Right lung (tissue), 5 donors: ENCODE measurements around the gene SNRNP48. TPM values are rescaled to one million over a fixed set of nuclear protein-coding genes. Genes with fewer than 3 reads are reported as not detected.

Experiments
- DNase-seq, 2 donors: peaks; one replicate each; pipeline ENCODE4 v3.0.0-alpha.2; 2013
- polyA plus RNA-seq, 5 donors: library from polyadenylated mRNA; unstranded; fragments of 120-200 nt; gene quantifications; one replicate each; pipeline versions ENCODE4 v1.2.1 to v1.2.3, GENCODE V29; 2013; ENCODE audit warnings: inconsistent platforms in 1 of 5, low replicate concordance in 1 of 5; ENCODE audit not compliant: insufficient read length in 5 of 5, insufficient read depth in 1 of 5

The SNRNP48 gene
- polyA plus RNA-seq, 5 donors, result 18.6 to 35.2 (median 27.1) TPM

DNA sequence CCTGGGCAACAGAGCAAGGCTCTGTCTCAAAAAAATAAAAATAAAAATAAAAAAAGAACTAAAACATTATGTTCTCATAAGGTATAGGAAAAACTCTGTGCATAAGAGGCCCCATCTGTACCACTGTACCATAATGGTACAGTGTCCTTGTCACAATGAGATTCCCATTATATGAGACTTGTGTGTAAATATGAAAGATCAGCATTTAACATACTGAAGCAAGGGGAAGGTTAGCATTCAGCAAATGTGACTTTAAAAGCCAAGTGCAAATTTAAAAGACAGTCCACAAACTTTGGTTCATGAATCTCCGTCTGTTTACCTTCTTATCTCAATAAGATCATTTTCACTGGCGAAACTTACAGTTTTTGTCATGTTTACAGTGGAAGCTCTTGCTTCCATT is 32.3 kb upstream of the SNRNP48 start:
- no peak for DNase-seq

DNA sequence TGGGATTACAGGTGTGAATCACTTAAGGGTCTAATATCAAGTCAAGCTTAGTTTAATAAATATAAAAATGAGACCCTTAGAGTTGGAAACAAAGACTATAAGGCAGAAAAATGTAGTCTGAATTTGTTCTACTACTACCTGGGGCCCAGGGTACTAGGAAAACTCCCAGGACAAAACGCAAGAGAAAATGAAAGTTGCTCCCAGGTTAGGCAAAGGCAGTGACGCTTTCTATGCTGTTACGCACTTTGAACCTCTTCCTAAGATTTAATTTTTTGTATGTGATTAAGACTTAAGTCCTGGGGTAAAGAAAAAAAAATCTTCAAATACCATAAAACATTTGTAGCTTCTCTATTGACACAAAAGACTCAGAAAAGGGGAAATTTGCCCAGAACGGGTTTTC is 31.2 kb upstream of the SNRNP48 start:
- DNase-seq, result no peak

DNA sequence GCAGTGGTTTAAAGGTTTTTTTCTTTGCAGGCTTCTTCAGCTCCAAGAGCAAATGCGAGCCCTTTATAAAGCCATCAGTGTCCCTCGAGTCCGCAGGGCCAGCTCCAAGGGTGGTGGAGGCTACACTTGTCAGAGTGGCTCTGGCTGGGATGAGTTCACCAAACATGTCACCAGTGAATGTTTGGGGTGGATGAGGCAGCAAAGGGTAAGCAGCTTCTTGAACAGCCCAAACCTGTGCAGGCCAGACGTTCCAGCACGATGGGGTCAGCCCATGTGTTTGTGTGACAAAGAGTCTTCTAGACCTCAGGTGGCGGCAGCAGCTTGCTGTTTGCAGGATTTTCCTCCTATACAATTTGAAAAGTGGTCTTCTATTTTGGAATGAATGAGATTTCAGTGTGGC is 30.8 kb upstream of the SNRNP48 start:
- no peak for DNase-seq

DNA sequence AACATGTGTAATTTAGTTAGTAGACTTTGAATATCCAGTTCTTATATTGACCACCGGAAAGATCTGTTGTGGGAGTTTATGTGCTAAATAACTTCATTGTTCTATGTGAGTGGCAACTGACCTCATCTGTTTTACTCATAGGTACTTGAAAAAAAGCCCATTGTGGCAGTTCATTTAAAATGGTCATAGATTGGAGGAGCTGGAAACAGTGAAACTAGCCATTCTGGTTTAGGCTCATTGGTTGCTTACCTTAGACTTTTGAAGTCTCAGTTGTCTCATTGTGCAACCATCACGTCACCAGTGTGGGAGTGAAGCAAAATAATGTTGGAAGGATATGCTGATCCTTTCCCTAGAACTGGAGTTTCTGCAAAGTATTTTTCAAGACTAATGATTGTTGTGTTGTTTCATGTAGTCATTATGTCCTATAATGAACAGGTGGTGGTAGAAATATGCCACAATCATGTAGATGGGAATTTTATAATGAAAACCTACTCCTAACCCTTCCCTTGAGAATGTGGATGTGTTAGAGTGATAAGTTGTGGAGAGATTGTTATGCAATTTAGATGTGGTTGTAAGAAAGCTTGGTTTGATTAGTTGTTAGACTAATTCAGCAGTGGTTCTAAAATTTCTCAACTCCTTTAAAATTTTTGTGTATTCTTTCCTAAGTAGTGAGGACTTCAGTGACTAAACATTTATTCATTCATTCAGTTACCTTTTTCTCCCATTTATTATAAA is 30.2 kb upstream of the SNRNP48 start:
- DNase-seq, result no peak

DNA sequence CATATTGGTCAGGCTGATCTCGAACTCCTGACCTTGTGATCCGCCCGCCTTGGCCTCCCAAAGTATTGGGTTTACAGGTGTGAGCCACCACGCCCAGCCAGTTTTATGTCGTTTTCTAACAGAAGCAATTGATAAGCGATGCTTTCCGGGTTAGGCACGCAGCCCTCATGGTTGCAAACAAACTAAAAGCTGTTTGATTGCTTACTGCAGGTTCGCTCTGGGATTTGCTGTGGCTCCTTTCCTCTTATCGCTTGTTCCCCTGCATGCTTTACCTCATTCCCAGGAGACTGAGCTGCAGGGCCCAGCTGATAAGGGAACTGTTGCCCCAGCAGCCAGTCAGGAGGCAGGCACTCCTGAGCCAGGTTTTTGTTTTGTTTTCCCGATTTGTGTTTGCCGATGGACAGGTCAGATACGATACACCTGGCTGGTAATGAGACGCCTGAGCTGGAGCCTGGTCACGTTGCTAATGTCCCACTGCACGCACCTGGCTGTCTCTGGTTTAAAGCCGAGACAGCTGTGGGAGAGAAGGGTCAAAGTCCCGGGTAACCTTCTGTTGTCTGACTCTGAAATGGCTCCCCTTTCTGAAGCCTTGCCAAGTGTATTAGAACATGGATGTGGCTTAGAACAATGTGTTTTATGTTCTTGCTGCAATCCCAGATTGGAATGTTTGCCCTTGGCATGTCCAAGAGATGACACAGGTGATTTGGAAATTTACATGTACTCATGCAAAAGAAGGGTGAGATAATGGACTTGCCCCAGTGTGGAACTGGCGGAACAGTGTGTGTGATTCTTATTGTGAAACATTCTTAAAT is 28.6 kb upstream of the SNRNP48 start:
- DNase-seq, result no peak

DNA sequence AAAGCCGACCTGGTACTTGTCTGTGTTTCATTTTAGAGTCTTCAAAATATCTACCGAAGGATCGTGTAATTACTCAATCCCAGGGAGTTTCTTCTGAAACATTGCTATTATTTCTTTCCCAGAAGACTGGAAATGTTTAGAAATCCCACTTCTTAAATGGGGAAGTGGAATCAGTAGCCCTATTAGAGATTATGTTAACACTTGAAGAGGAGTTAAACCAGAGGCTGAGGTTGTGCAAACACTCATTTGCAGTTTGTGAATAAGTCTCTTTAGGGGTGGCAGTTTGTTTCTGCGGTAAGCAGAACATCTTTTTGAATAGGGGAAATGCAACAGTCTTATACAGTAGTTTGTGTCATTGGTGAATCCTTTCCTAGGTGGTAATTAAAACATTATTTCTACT is 27.2 kb upstream of the SNRNP48 start:
- no peak for DNase-seq

DNA sequence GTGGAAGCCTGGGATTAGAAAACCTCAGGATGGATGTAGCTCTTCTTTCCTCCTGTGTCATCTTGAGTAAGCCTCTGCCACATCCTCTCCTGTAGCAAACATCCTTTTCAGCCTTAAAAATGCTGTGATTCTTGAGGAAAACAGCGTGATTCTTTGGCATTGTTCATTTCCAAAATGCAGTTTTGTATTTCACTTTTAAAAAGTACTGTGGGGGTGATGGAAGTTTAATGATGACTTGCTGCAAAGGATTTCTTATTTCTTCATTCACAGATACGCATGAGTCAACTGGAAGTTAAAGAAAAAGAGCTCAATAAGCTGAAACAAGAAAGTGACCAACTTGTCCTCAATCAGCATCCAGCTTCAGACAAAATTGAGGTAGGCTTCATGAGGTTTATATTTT is 23.9 kb upstream of the SNRNP48 start:
- no peak for DNase-seq

DNA sequence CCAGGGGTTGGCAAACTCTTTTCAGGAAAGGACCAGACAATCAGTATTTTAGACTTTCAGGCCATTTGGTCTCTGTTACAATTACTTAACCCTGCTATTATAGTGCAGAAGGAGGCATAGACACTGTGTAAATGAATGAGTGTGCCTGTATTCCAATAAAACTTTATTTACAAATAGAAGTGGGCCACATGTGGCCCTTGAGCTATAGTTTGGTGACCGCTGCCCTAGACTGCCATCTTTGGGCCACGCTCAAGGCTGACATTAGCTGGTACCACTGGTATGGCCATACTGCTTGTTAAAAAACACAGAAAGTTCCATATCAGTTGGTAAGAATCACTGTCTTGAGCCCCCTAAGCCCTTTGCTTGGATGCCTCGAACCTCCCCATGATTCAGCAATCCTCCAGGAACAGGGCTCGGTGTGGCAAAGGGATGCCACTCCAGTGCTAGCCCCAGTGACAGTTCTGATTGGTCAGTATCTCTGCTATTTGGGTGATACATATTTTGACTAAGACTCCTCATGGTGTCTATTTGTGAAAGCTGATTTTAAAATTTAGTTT is 23.3 kb upstream of the SNRNP48 start:
- DNase-seq, result no peak

DNA sequence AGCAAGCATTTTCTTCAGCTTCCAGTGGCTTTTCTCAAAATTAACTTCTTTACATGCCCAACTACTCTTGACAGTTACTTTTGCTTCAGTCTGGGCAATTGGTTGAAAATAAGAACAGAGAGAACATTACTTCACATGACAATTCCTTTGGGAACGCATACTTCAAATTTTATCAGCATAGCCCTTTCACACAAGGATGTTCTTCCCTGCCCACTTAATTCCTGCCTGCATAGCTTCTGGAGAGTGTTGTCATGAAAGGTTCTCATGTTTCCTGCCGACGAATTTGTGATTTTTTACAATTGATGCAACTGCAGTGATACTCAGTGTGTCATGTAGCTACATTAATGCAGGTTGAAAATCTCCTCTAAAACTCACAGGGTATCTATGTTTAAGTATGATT is 22.0 kb upstream of the SNRNP48 start:
- no peak for DNase-seq

DNA sequence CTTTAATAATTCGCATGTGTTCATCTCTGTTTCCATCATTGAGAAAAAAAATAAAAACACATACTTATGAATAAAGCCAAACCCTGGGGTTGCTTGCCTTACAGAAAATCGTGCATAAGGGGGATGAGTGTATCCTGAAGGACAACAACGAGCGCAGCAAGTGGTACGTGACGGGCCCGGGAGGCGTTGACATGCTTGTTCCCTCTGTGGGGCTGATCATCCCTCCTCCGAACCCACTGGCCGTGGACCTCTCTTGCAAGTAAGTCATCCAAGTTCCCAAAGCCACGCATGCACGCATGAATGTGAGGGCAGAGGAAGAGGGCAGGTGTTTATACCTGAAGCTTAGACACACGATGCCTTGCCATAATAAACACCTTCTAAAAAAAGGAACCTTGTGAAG is 20.9 kb upstream of the SNRNP48 start:
- no peak for DNase-seq

DNA sequence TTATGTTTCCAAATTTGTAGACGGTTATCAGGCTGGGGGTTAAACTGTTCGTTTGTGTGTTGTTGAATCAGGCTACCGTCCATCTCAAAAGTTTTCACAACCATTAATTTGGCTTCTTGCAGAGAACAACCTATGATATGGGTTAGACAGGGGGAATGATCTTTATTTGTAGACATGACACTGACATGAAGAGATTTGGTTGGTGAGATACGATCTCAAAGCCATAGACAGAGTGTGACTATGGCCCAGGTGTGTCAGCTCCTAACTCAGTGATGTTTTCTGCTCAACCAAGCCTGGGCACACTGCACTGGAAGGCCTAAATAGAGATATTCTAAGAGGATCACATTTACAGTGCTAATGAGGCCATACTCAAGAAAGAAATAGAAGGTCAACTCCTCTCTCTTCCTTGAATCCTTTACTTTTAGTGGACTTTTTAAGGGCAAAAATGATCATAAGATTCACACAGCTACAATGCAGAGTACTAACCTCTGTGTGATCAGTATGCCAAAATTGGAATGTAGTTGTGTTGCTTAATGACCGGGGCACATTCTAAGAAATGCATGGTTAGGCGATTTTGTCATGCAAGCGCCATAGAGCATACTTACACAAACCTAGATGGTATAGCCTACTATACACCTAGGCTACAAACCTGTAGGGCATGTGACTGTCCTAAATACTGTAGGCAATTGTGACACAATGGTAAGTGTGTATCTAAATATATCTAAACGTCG is 17.6 kb upstream of the SNRNP48 start:
- no peak for DNase-seq

DNA sequence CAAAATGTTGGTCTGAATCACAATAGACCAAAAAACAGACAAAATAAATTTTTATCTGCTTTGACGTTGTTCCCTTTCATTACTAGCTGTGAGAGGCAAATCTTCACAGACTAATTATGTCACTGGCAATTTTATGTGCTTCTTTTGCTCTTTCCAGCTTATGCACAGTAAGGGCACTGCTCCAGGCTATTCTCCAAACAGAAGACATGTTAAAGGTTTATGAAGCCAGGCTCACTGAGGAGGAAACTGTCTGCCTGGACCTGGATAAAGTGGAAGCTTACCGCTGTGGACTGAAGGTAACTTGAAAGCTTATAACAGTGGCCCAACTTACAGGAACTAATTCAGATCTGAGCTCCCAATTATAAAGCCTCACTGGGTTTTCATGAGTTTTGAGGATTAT is 15.5 kb upstream of the SNRNP48 start:
- DNase-seq, result no peak

DNA sequence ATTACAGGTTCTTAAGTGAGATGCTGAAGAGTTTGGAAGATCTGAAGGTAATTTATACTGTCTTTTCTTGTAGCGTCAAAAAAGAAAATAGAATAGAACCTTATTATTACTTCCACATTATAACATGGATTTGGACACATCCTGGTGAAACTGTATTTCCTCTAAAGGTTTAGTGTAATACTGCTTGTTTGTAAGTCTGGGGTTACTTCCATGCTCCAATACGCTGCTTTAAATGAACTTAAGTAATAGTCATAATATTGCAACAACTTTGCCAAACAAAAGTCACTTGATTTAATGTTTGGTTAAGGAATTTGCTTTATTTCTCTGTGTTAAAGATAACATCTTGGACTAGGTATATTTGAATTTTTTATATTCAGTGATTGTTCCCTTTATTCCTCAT is 11.5 kb upstream of the SNRNP48 start:
- DNase-seq, result no peak

DNA sequence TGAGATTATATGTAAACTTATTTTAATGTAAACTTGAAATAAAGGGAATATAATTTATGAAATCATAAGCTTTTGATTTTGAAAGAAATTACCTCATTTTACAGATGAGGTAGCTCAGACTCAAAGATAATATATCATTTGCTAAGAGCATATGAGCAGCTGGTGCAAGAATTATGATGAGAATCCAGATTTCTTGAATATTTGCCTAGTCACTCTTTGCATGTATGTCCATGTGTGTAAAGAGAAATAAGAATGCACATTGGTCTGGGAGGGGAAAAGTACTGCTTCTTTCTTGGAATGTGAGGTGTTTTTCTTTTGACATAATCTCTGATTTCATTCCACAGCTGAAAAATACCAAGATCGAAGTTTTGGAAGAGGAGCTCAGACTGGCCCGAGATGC is 11.1 kb upstream of the SNRNP48 start:
- DNase-seq, result no peak

DNA sequence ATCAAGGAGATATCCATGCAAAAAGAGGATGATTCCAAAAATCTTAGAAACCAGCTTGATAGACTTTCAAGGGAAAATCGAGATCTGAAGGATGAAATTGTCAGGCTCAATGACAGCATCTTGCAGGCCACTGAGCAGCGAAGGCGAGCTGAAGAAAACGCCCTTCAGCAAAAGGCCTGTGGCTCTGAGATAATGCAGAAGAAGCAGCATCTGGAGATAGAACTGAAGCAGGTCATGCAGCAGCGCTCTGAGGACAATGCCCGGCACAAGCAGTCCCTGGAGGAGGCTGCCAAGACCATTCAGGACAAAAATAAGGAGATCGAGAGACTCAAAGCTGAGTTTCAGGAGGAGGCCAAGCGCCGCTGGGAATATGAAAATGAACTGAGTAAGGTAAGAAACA is 10.1 kb upstream of the SNRNP48 start:
- DNase-seq, result no peak

DNA sequence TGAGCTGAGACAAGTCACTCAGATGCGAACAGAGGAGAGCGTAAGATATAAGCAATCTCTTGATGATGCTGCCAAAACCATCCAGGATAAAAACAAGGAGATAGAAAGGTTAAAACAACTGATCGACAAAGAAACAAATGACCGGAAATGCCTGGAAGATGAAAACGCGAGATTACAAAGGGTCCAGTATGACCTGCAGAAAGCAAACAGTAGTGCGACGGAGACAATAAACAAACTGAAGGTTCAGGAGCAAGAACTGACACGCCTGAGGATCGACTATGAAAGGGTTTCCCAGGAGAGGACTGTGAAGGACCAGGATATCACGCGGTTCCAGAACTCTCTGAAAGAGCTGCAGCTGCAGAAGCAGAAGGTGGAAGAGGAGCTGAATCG is 9.5 kb upstream of the SNRNP48 start:
- no peak for DNase-seq

DNA sequence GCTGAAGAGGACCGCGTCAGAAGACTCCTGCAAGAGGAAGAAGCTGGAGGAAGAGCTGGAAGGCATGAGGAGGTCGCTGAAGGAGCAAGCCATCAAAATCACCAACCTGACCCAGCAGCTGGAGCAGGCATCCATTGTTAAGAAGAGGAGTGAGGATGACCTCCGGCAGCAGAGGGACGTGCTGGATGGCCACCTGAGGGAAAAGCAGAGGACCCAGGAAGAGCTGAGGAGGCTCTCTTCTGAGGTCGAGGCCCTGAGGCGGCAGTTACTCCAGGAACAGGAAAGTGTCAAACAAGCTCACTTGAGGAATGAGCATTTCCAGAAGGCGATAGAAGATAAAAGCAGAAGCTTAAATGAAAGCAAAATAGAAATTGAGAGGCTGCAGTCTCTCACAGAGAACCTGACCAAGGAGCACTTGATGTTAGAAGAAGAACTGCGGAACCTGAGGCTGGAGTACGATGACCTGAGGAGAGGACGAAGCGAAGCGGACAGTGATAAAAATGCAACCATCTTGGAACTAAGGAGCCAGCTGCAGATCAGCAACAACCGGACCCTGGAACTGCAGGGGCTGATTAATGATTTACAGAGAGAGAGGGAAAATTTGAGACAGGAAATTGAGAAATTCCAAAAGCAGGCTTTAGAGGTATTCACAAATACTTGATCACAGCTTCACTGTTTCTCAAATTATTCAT is 8.9 kb upstream of the SNRNP48 start:
- DNase-seq, result no peak

DNA sequence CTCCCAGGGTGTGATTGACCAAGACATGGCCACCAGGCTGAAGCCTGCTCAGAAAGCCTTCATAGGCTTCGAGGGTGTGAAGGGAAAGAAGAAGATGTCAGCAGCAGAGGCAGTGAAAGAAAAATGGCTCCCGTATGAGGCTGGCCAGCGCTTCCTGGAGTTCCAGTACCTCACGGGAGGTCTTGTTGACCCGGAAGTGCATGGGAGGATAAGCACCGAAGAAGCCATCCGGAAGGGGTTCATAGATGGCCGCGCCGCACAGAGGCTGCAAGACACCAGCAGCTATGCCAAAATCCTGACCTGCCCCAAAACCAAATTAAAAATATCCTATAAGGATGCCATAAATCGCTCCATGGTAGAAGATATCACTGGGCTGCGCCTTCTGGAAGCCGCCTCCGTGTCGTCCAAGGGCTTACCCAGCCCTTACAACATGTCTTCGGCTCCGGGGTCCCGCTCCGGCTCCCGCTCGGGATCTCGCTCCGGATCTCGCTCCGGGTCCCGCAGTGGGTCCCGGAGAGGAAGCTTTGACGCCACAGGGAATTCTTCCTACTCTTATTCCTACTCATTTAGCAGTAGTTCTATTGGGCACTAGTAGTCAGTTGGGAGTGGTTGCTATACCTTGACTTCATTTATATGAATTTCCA is 4.6 kb upstream of the SNRNP48 start:
- DNase-seq, result no peak

DNA sequence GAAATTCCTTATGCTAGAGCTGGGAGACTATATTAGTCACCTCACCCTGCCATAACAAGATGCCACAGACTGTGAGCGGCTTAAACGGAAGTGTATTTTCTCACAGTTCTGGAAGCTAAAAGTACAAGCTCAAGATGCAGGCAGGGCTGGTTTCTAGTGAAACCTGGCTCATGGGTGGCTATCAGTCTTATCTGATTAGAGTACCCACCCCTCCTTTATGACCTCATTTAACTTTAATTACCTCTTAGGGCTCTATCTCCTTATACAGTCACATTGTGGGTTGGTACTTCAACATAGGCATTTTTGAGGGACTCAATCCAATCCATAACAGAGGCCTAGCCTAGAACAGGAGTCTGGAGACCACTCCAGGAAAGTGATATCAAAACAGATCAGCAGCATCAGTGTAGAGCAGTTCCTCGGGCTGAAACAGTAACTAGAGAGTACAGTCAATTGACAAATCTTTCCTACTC is 2.3 kb upstream of the SNRNP48 start:
- no peak for DNase-seq

DNA sequence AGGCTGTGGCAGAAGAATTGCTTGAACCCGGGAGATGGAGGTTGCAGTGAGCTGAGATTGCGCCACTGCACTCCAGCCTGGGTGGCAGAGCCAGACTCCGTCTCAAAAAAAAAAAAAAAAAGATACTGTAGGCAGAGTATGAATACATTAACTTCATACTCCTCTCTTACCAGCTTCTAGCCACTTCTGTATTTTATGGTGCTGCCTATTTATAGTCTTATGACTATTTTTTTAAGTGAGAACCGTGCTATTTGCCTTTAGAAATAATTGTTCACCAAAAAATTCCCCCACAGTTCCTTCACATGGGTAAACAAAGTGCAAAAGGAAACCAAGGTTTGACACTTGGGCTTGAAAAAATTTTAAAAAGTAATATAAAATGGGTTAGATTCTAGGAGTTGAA is 1.5 kb upstream of the SNRNP48 start:
- DNase-seq, result no peak

DNA sequence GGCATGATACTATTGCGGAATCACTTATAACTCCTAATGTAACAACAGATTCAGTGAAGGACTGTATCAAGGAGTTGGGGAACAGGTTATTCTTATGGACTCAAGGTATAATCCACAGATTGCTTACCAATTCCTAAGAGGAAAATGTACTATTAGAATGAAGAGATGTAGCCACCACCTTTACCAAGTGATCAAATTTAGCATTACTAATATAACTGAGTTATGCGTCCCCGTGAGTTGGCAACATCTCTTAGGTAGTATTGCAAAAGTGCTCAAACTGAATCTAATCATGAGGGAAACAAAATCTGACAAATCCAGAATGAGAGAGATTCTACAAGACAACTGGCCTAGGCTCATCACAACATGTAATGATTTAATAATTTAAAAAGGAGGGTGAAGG is 777 bp upstream of the SNRNP48 start:
- DNase-seq, result no peak
